Measurements from ENCODE around the gene GORASP2. TPM values are rescaled to one million over a fixed set of nuclear protein-coding genes. Genes with fewer than 3 reads are reported as not detected.

GORASP2 gene
- total RNA-seq, 1 experiment from 2014 or later: 102 TPM

DNA sequence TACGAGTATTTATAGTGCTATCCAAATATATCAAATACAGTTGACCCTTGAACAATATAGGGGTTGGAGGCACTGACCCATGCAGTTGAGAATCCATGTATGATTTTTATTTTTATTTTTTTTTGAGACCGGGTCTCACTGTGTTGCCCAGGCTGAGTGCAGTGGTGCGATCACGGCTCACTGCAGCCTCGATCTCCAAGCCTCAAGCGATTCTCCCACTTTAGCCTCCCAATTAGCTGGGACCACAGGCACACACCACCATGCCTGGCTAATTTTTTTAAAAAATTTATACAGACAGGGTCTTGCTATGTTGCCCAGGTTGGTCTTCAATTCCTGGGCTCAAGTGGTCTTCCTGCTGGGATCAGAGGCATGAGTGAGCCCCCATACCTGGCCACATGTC is 70.6 kb downstream of the GORASP2 start:
- ATAC-seq (no peak), DNase-seq (ENCODE audit: low spot score) (no peak)
- POLR2A ChIA-PET: no interaction called here
- H3K4me1 Mint-ChIP-seq: no peaks in the 10 kb centered on the region
- no peak overlapping the region for H3K4me3 Mint-ChIP-seq
- H3K27me3 Mint-ChIP-seq (ENCODE audit: low read depth): no peaks in the 10 kb centered on the region
- peaks cover 61% of the 10 kb centered on the region for H3K36me3 Mint-ChIP-seq
- CTCF ChIA-PET: no interaction called here
- no peak overlapping the region for H3K27ac Mint-ChIP-seq
- no peak for TF ChIP-seq MYBL2 (CRISPR knock-in tag; IDR thresholded peaks at IDR 0.05)
- peak; percentile 70; the same call in 1 of the 2 replicates for TF ChIP-seq ZNF121 (CRISPR knock-in tag; IDR thresholded peaks at IDR 0.05)
- no peak for TF ChIP-seq ETV6 (CRISPR knock-in tag; IDR thresholded peaks at IDR 0.05)
- TF ChIP-seq ZNF317 (CRISPR knock-in tag; IDR thresholded peaks at IDR 0.05; ENCODE audit: borderline replicate concordance, low read depth): no peak
- TF ChIP-seq ZNF138 (CRISPR knock-in tag; conservative IDR thresholded peaks at IDR 0.05): no peak
- no peaks in the 10 kb centered on the region for H3K9me3 Mint-ChIP-seq

DNA sequence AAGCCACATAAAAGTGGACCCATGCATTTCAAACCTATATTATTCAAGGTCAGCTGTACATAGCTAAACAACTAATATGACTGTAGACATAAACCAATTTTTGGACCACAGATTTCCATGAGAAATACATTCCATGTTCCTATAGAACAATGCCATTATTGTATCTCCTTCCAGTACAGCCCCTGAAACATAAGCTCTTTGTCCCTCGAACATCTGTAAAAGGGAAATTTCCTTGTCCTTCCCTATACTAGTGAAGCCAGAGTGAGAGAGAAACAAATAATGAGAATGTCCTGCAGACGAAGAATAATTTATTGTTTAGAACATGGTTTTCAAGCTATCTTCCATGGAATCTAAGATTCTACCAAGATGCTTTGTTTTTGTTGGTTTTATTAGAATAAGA is 75.3 kb downstream of the GORASP2 start:
- H3K36me3 Mint-ChIP-seq: peaks cover 54% of the 10 kb centered on the region
- H3K27me3 Mint-ChIP-seq (ENCODE audit: low read depth): no peaks in the 10 kb centered on the region
- H3K27ac Mint-ChIP-seq: no peak overlapping the region
- ATAC-seq: no peak
- no peaks in the 10 kb centered on the region for H3K9me3 Mint-ChIP-seq
- CTCF ChIA-PET: no interaction called here
- H3K4me1 Mint-ChIP-seq: no peaks in the 10 kb centered on the region
- POLR2A ChIA-PET: no interaction called here
- DNase-seq (ENCODE audit: low spot score): no peak
- no peak overlapping the region for H3K4me3 Mint-ChIP-seq
- TF ChIP-seq, protein P1, sequence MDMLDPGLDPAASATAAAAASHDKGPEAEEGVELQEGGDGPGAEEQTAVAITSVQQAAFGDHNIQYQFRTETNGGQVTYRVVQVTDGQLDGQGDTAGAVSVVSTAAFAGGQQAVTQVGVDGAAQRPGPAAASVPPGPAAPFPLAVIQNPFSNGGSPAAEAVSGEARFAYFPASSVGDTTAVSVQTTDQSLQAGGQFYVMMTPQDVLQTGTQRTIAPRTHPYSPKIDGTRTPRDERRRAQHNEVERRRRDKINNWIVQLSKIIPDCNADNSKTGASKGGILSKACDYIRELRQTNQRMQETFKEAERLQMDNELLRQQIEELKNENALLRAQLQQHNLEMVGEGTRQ (CRISPR knock-in tag; IDR thresholded peaks at IDR 0.05): no peak
- TF ChIP-seq, protein P2, sequence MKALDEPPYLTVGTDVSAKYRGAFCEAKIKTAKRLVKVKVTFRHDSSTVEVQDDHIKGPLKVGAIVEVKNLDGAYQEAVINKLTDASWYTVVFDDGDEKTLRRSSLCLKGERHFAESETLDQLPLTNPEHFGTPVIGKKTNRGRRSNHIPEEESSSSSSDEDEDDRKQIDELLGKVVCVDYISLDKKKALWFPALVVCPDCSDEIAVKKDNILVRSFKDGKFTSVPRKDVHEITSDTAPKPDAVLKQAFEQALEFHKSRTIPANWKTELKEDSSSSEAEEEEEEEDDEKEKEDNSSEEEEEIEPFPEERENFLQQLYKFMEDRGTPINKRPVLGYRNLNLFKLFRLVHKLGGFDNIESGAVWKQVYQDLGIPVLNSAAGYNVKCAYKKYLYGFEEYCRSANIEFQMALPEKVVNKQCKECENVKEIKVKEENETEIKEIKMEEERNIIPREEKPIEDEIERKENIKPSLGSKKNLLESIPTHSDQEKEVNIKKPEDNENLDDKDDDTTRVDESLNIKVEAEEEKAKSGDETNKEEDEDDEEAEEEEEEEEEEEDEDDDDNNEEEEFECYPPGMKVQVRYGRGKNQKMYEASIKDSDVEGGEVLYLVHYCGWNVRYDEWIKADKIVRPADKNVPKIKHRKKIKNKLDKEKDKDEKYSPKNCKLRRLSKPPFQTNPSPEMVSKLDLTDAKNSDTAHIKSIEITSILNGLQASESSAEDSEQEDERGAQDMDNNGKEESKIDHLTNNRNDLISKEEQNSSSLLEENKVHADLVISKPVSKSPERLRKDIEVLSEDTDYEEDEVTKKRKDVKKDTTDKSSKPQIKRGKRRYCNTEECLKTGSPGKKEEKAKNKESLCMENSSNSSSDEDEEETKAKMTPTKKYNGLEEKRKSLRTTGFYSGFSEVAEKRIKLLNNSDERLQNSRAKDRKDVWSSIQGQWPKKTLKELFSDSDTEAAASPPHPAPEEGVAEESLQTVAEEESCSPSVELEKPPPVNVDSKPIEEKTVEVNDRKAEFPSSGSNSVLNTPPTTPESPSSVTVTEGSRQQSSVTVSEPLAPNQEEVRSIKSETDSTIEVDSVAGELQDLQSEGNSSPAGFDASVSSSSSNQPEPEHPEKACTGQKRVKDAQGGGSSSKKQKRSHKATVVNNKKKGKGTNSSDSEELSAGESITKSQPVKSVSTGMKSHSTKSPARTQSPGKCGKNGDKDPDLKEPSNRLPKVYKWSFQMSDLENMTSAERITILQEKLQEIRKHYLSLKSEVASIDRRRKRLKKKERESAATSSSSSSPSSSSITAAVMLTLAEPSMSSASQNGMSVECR (CRISPR knock-in tag; IDR thresholded peaks at IDR 0.05; ENCODE audit: borderline replicate concordance): no peak

DNA sequence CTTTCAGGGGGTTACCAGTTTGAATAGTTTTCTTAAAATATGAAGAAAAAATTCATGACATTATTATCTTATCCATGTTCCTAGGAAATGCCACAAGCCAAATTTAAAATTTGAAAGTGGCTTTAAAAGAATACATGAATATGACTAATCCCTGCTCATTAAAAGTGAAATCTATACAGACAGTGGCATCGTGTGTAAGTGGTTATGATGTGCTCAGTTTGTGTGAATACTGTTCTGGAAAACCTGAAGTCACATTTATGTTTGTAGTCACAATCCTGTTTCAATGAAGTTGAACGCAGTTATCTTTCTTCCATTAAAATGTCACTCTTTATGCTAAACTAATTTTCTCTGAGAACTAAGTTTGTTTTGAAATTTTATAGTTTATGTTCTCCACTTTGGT is 75.8 kb downstream of the GORASP2 start:
- Mint-ChIP-seq H3K27ac (no peak overlapping the region), H3K36me3 (peaks cover 54% of the 10 kb centered on the region), H3K27me3 (ENCODE audit: low read depth) (no peaks in the 10 kb centered on the region), H3K4me3 (no peak overlapping the region), H3K9me3 (no peaks in the 10 kb centered on the region), H3K4me1 (no peaks in the 10 kb centered on the region)
- ATAC-seq (no peak), DNase-seq (ENCODE audit: low spot score) (no peak)
- POLR2A ChIA-PET: no interaction called here
- CTCF ChIA-PET: no interaction called here
- TF ChIP-seq, protein P3, sequence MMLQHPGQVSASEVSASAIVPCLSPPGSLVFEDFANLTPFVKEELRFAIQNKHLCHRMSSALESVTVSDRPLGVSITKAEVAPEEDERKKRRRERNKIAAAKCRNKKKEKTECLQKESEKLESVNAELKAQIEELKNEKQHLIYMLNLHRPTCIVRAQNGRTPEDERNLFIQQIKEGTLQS (CRISPR knock-in tag; conservative IDR thresholded peaks at IDR 0.05): no peak
- TF ChIP-seq, protein P4, sequence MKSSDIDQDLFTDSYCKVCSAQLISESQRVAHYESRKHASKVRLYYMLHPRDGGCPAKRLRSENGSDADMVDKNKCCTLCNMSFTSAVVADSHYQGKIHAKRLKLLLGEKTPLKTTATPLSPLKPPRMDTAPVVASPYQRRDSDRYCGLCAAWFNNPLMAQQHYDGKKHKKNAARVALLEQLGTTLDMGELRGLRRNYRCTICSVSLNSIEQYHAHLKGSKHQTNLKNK (CRISPR knock-in tag; IDR thresholded peaks at IDR 0.05): no peak
- TF ChIP-seq MYBL2 (CRISPR knock-in tag; IDR thresholded peaks at IDR 0.05): no peak
- TF ChIP-seq, protein P5, sequence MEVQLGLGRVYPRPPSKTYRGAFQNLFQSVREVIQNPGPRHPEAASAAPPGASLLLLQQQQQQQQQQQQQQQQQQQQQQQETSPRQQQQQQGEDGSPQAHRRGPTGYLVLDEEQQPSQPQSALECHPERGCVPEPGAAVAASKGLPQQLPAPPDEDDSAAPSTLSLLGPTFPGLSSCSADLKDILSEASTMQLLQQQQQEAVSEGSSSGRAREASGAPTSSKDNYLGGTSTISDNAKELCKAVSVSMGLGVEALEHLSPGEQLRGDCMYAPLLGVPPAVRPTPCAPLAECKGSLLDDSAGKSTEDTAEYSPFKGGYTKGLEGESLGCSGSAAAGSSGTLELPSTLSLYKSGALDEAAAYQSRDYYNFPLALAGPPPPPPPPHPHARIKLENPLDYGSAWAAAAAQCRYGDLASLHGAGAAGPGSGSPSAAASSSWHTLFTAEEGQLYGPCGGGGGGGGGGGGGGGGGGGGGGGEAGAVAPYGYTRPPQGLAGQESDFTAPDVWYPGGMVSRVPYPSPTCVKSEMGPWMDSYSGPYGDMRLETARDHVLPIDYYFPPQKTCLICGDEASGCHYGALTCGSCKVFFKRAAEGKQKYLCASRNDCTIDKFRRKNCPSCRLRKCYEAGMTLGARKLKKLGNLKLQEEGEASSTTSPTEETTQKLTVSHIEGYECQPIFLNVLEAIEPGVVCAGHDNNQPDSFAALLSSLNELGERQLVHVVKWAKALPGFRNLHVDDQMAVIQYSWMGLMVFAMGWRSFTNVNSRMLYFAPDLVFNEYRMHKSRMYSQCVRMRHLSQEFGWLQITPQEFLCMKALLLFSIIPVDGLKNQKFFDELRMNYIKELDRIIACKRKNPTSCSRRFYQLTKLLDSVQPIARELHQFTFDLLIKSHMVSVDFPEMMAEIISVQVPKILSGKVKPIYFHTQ (CRISPR knock-in tag; IDR thresholded peaks at IDR 0.05): no peak
- no peak for TF ChIP-seq CREB1 (CRISPR knock-in tag; IDR thresholded peaks at IDR 0.05)
- TF ChIP-seq, protein P6, sequence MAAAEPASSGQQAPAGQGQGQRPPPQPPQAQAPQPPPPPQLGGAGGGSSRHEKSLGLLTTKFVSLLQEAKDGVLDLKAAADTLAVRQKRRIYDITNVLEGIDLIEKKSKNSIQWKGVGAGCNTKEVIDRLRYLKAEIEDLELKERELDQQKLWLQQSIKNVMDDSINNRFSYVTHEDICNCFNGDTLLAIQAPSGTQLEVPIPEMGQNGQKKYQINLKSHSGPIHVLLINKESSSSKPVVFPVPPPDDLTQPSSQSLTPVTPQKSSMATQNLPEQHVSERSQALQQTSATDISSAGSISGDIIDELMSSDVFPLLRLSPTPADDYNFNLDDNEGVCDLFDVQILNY (CRISPR knock-in tag; IDR thresholded peaks at IDR 0.05): no peak
- TF ChIP-seq CBFB (CRISPR knock-in tag; IDR thresholded peaks at IDR 0.05; ENCODE audit: low read depth): no peak
- TF ChIP-seq, protein P7, sequence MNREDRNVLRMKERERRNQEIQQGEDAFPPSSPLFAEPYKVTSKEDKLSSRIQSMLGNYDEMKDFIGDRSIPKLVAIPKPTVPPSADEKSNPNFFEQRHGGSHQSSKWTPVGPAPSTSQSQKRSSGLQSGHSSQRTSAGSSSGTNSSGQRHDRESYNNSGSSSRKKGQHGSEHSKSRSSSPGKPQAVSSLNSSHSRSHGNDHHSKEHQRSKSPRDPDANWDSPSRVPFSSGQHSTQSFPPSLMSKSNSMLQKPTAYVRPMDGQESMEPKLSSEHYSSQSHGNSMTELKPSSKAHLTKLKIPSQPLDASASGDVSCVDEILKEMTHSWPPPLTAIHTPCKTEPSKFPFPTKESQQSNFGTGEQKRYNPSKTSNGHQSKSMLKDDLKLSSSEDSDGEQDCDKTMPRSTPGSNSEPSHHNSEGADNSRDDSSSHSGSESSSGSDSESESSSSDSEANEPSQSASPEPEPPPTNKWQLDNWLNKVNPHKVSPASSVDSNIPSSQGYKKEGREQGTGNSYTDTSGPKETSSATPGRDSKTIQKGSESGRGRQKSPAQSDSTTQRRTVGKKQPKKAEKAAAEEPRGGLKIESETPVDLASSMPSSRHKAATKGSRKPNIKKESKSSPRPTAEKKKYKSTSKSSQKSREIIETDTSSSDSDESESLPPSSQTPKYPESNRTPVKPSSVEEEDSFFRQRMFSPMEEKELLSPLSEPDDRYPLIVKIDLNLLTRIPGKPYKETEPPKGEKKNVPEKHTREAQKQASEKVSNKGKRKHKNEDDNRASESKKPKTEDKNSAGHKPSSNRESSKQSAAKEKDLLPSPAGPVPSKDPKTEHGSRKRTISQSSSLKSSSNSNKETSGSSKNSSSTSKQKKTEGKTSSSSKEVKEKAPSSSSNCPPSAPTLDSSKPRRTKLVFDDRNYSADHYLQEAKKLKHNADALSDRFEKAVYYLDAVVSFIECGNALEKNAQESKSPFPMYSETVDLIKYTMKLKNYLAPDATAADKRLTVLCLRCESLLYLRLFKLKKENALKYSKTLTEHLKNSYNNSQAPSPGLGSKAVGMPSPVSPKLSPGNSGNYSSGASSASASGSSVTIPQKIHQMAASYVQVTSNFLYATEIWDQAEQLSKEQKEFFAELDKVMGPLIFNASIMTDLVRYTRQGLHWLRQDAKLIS (CRISPR knock-in tag; IDR thresholded peaks at IDR 0.05; ENCODE audit: borderline replicate concordance): no peak
- TF ChIP-seq, protein P8, sequence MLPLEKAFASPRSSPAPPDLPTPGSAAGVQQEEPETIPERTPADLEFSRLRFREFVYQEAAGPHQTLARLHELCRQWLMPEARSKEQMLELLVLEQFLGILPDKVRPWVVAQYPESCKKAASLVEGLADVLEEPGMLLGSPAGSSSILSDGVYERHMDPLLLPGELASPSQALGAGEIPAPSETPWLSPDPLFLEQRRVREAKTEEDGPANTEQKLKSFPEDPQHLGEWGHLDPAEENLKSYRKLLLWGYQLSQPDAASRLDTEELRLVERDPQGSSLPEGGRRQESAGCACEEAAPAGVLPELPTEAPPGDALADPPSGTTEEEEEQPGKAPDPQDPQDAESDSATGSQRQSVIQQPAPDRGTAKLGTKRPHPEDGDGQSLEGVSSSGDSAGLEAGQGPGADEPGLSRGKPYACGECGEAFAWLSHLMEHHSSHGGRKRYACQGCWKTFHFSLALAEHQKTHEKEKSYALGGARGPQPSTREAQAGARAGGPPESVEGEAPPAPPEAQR (CRISPR knock-in tag; IDR thresholded peaks at IDR 0.05): no peak
- TF ChIP-seq OVOL2 (CRISPR knock-in tag; IDR thresholded peaks at IDR 0.05; ENCODE audit: borderline replicate concordance): no peak

All from WTC11 (cell line).